Stimulated activated CD8-positive, alpha-beta memory T cell treated with anti-CD3 and anti-CD28 coated beads, Interleukin-15, amount 100 ng/mL, for 4 hours (primary cell): Measurements from ENCODE around the gene RTN4R.
"Not testable (repeated sequence)": the region's sequence is repeated elsewhere in the genome, so short reads cannot be mapped to it uniquely, and the experiment has no call there.

Experiments
- DNase-seq, 2 donors: peaks; one replicate each; pipeline ENCODE4 v3.0.0-alpha.2; 2020; ENCODE audit warnings: low read depth in 2 of 2

RTN4R gene

GRCh38 chr22:20271114-20271994 is 3.2 kb upstream of the RTN4R start:
- DNase-seq: no peak

- DNase-seq: not testable (repeated sequence)
Observed at GRCh38 chr22:20270190-20271113, 2.3 kb upstream of the RTN4R start.

DNA sequence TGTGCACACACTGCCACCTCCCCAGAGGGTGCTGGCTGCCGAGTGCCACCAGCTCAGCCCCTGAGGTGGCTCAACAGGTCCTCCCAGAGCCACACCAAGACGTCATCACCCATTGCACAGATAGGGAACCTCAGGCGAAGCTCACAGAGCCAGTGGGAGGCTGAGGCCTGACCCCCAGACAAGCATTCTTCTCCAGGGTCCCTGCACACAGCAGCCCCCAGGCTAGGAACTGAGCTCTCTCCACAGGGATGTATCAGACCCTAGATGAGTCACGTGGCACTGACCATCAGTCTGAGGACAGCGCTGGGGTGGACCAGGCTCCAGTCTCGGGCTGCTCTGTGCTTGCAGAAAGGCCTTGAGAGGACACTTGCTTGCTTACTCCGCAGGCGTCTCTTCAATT is 1.6 kb upstream of the RTN4R start:
- not testable (repeated sequence) for DNase-seq

DNA sequence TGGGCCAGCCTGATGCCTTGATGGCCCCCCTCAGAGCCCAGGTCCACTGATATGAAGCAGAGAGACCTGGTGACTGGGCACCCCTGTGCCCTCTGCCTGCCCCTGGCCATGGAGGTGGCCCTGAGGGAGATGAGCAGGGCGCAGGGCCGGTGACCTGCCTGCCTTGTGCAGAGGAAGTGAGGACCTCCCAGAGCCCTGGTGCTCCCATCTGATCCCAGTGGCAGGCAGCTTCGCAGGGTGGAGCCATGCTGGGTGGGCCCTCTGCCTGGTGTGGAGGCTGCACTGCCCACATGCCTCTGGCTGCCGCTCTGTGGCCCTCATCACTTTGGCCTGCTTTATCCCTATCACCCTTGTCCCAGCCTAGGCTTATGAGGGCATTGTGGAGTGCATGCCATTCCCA is 1.1 kb upstream of the RTN4R start:
- DNase-seq: not testable (repeated sequence)

DNA sequence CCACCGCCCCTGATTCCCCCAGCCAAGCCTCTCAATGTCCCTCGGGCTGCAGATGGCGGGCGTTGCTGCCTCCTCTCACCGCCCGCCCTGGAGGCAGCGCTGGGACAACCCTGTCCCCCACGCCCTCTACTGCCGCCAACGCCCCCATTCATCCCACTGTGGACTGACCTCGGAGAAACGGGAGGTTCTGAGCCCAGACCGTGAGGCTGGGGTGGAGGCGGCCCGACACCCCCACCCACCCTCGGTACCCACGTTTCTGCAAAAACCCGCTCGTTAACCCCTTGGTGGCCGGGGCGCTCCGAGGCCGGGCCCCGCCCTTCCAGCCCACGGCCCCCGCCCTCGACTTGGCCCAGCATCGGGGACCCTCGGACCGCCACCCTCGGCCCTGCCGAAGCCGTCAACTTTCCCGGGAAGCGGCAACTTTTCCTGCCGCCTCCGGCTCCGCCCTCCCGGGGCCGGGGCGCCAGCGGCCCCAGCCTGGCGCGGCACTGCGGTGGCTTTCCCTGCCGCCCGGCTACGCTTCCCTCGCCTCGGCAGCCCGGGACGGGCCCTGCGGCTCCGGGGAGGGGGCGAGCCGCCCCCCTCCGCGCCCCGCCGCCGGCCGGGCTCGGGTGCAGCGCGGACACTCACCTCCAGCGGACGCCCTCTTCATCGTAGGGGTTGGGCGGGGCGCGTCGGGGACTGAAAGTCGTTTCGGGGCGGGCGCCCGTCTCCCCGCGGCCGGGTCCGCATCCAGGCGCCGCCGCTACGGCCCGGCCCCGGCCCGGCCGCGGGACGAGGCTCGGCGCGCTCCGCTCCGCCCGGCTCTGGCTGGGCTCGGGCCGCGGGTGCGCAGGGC is 458 bp downstream of the RTN4R start:
- no peak for DNase-seq

GRCh38 chr22:20266667-20267440 is 1.3 kb downstream of the RTN4R start:
- DNase-seq: not testable (repeated sequence)

GRCh38 chr22:20265772-20266666 is 2.1 kb downstream of the RTN4R start:
- not testable (repeated sequence) for DNase-seq

GRCh38 chr22:20264614-20265452 is 3.3 kb downstream of the RTN4R start:
- no peak for DNase-seq

GRCh38 chr22:20263404-20264281 is 4.5 kb downstream of the RTN4R start:
- not testable (repeated sequence) for DNase-seq

GRCh38 chr22:20262582-20263147 is 5.5 kb downstream of the RTN4R start:
- no peak for DNase-seq

- no peak for DNase-seq
Observed at GRCh38 chr22:20261848-20262581, 6.1 kb downstream of the RTN4R start.

DNA sequence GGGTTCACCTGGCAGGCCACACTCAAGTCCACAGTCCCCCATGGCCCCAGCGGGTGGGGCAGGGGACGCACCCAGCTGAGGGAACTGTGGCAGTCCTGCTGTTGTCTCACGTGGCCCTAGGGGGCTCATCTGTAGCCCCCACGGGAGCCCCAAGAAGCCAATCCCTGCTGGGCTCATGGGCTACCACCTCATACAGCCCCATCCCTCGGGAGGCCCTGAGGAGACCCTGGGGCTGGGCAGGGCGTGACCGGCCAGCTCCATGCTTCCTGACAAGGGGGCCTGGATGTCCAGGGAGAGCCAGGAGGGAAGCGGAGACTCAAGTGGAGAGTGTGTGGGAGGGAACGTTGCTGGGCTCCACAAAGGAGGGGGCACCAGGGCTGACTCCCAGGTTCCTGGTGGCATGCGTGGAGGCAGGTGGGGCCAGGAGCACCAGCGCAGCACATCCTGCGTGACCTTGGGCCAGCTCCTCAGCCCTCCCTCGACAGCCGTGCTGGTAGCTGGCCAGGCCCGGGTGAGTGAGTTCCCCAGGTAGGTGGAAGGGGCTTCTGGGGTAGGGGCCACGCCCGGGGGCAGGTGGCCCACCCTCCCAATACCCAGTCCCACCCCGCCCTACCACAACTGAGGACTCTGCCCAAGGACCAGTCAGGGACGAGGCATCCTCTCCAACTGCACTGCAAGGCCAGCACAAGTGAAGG is 7.9 kb downstream of the RTN4R start:
- DNase-seq: no peak

DNA sequence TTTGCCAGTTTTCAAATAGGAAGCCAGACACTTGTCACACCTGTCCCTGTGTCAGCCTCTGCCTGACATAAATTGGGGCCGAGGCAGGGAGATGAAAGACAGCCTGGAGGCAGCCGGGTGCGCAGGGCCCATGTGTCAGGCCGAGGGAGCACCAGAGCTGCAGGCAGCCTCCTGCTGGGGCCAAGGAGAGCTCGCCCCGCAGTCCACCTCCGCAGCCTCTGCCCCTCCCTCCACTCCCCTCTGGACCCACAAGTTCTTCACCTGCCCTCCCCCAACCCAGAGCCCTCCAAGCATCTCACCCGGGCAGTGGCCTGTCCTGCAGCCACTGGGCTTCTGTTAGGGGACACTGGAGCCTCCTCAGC is 8.8 kb downstream of the RTN4R start:
- DNase-seq: no peak

DNA sequence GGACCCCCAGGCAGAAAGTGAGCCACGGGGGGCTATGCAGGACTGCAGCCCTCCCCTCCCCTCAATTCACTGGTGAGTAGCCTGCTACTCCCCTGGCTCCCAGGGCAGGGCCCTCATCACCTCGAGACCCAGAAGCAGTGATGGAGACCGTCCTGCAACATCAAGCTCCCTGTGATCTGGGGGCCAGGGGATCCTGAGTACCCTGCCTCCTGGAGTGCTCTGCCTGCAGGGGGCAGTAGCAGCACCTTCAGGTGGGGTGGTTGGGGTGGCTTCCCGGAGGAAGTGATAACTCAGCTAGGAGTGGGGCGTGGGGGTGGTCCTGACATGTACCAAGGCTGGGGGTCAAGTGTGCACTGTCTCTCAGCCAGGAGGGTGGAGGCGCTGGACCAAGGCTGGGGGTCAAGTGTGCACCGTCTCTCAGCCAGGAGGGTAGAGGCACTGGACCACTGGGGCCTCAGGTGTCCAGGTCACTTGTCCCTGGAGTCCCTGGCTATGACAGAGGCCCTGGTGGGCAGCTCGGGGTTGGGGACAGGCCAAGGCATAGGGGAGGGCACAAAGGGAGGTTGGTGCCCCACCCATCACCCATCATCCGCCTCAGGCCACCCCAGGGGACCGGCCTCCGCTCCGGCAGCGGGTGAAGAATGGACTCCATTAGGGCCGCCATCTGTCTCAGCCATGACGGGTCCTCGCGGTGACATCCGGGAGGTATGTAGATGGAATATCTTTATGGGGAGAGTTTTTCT is 9.4 kb downstream of the RTN4R start:
- DNase-seq: no peak

DNA sequence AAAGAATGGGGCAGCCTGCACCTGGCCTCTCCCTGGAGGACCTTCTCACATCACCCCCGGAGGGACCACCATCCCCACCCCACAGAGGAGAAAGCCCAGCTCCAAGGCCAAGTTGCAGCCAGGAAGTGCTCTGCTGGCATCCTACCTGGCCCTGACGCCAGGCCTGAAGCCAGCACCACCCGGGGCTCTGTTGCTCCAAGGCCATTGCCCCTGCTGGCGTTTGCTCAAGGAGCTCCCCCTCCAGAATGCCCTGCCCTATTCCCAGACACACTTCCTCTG is 10.2 kb downstream of the RTN4R start:
- DNase-seq: no peak
